Right lobe of liver (tissue), 4 donors: ENCODE data around the gene OGFOD2.

Experiments
- CTCF ChIP-seq, 4 donors: fragments of 200-600 bp in 3 of 4; fragments of 450-650 bp in 1 of 4; IDR thresholded peaks; one replicate each; pipeline versions ENCODE4 v1.5.1 to v1.8.0; 2016 to 2022; ENCODE audit warnings: antibody characterized with exemption in 4 of 4, mild to moderate bottlenecking in 2 of 4
- POLR2A ChIP-seq: fragments of 450-650 bp; IDR thresholded peaks from one replicate; pipeline ENCODE4 v1.6.1; 2017; ENCODE audit warnings: antibody characterized with exemption, mild to moderate bottlenecking
- donor health status: DM: no; HTN: no; CAD: no.
- donor health status: DM: no; HTN: no; CAD: no.
- donor health status: DM: no; HTN: yes; CAD: no.

- TF ChIP-seq CTCF (IDR thresholded peaks at IDR 0.05) (no peak), POLR2A (no peak)
These were observed 31.8 kb upstream of the OGFOD2 start for GRCh38 chr12:122943196-122943595.
